K562 (cell line): ENCODE data around the gene SPTLC2. TPM values are rescaled to one million over a fixed set of nuclear protein-coding genes. Genes with fewer than 3 reads are reported as not detected.

Source experiments
- ATAC-seq: fragments of 200-7000 bp; cut with Tn5 transposase; 3 replicates; pipeline ENCODE4 v1.9.1; 2020; ENCODE audit warnings: moderate library complexity
- BruUV-seq: library from RNA; stranded (reverse); fragments of 400-500 nt; replicated peaks from 2 replicates; lab custom pipeline; 2021; lab: Mats Ljungman, UMichigan
- CTCF ChIA-PET: fragments of 300-600 bp; formaldehyde crosslinking; extraction: SDS; loops from one replicate; lab custom pipeline; 2021; ENCODE audit warnings: low intra/inter-chr PET ratio; lab: Yijun Ruan, JAX
- POLR2A ChIA-PET: fragments of 300-600, 350-650 bp; sonication (Branson Sonifier 250); formaldehyde crosslinking; extraction: SDS; loops from one replicate; lab custom pipeline; 2021; ENCODE audit warnings: antibody characterized with exemption, inconsistent platforms; lab: Yijun Ruan, JAX
- DNase-seq, 4 experiments: peaks; one replicate each; pipeline versions ENCODE4 v3.0.0 to v3.0.0-alpha.2; 2011 to 2018; ENCODE audit warnings: low spot score in 3 of 4, mixed read lengths in 3 of 4; ENCODE audit errors: extremely low read depth in 1 of 4
- FAIRE-seq: peaks from 2 replicates; lab custom pipeline; 2011; peaks lifted over from hg19 to GRCh38; lab: Jason Lieb, UNC
- H2AFZ ChIP-seq: 2 replicates; pipeline ENCODE4 v1.6.0; 2011; ENCODE audit warnings: low read depth, low read length, control low read depth, inconsistent platforms
- H3K27ac ChIP-seq: fragments of 200-600 bp; 3 replicates; pipeline ENCODE4 v1.8.0; 2011; ENCODE audit warnings: low read depth, mild to moderate bottlenecking, control low read depth, inconsistent platforms, low read length, moderate library complexity, mixed read lengths; ENCODE audit errors: extremely low read depth
- H3K27me3 ChIP-seq, 2 experiments: fragments of 300-600 bp in 1 of 2; 2 replicates in 1 of 2; 3 replicates in 1 of 2; pipeline versions ENCODE4 v1.6.0 to v1.8.0; 2011; ENCODE audit warnings: inconsistent platforms in 2 of 2, low read length in 2 of 2, mild to moderate bottlenecking in 1 of 2, mixed read lengths in 1 of 2, moderate library complexity in 1 of 2; ENCODE audit not compliant: control insufficient read depth in 2 of 2, insufficient read depth in 2 of 2
- H3K36me3 ChIP-seq: fragments of 300-600 bp; 3 replicates; pipeline ENCODE4 v1.8.0; 2011; ENCODE audit warnings: mild to moderate bottlenecking, low read length, inconsistent platforms; ENCODE audit not compliant: control insufficient read depth, insufficient read depth
- H3K4me1 ChIP-seq, 2 experiments: fragments of 200-600 bp in 1 of 2; replicated peaks in 1 of 2; 2 replicates in 1 of 2; 3 replicates in 1 of 2; pipeline versions ENCODE4 v1.5.1 to v1.8.0; 2011; ENCODE audit warnings: inconsistent platforms in 2 of 2, low read length in 2 of 2, mild to moderate bottlenecking in 1 of 2, mixed read lengths in 1 of 2, moderate library complexity in 1 of 2; ENCODE audit not compliant: control insufficient read depth in 2 of 2, insufficient read depth in 2 of 2
- H3K4me2 ChIP-seq: 2 replicates; pipeline ENCODE4 v1.6.1; 2011; ENCODE audit warnings: low read length, control low read depth, inconsistent platforms, mixed read lengths; ENCODE audit not compliant: insufficient read depth
- H3K4me3 ChIP-seq: fragments of 200-600 bp; sonication (generic), shearing (Covaris generic); 2 replicates; pipeline ENCODE4 v1.5.1; 2016; ENCODE audit warnings: control low read depth, inconsistent platforms
- H3K79me2 ChIP-seq: fragments of 200-600 bp; 3 replicates; pipeline ENCODE4 v1.8.0; 2011; ENCODE audit warnings: low read length, inconsistent platforms; ENCODE audit not compliant: control insufficient read depth, insufficient read depth
- H3K9ac ChIP-seq, 2 experiments: 2 replicates each; pipeline versions ENCODE4 v1.6.0 to v1.6.1; 2011; ENCODE audit warnings: low read depth in 2 of 2, low read length in 2 of 2, control low read depth in 1 of 2, inconsistent platforms in 1 of 2, mild to moderate bottlenecking in 1 of 2, mixed read lengths in 1 of 2; ENCODE audit not compliant: insufficient read depth in 1 of 2
- H3K9me1 ChIP-seq: one replicate; pipeline ENCODE4 v1.6.0; 2011; ENCODE audit warnings: inconsistent platforms, mild to moderate bottlenecking, low read length, moderate library complexity; ENCODE audit not compliant: control insufficient read depth, insufficient read depth
- H3K9me3 ChIP-seq: replicated peaks from 2 replicates; pipeline ENCODE4 v1.5.1; 2011; ENCODE audit warnings: low read depth, low read length, inconsistent platforms; ENCODE audit not compliant: control insufficient read depth, insufficient read depth
- H4K20me1 ChIP-seq: replicated peaks from 2 replicates; pipeline ENCODE4 v1.6.1; 2011; ENCODE audit warnings: low read length, inconsistent platforms, mixed read lengths; ENCODE audit not compliant: control insufficient read depth, insufficient read depth
- AFF1 ChIP-seq, 2 experiments: fragments of 450-650 bp; IDR thresholded peaks; 2 replicates each; pipeline ENCODE4 v1.6.1; 2018; ENCODE audit warnings: mild to moderate bottlenecking in 2 of 2, low read depth in 1 of 2; ENCODE audit not compliant: partially characterized antibody in 2 of 2
- CHD1 ChIP-seq: fragments of 200-600 bp; sonication (generic); IDR thresholded peaks from one replicate; pipeline ENCODE4 v1.6.1; 2012; ENCODE audit warnings: mild to moderate bottlenecking, moderate library complexity, low read length, inconsistent platforms
- EP300 ChIP-seq: IDR thresholded peaks from 2 replicates; pipeline ENCODE4 v1.6.1; 2012; ENCODE audit warnings: low read length, improper control_type of control experiment
- GABPB2 ChIP-seq: fragments of 250-450 bp; sonication (Bioruptor Pico); conservative IDR thresholded peaks from 2 replicates; pipeline ENCODE4 v1.5.1; 2021; ENCODE audit warnings: mild to moderate bottlenecking
- GATA2 ChIP-seq: sonication (generic); formaldehyde crosslinking; IDR thresholded peaks from 2 replicates; pipeline ENCODE4 v1.4.0; 2020; ENCODE audit warnings: mild to moderate bottlenecking, missing genetic modification reagents
- HNRNPK ChIP-seq: fragments of 200-400 bp; formaldehyde crosslinking; IDR thresholded peaks from one replicate; pipeline ENCODE4 v1.6.1; 2018; ENCODE audit warnings: mild to moderate bottlenecking, low read depth, low read length; ENCODE audit not compliant: poor library complexity, severe bottlenecking
- MAFF ChIP-seq: IDR thresholded peaks from 2 replicates; pipeline ENCODE4 v1.6.1; 2012; ENCODE audit warnings: low read length, improper control_type of control experiment
- MECOM ChIP-seq: fragments of 250-450 bp; sonication (Bioruptor Pico); IDR thresholded peaks from 2 replicates; pipeline ENCODE4 v1.8.0; 2022; ENCODE audit warnings: inconsistent platforms
- SMAD1 ChIP-seq: fragments of 150-350 bp; IDR thresholded peaks from 2 replicates; pipeline ENCODE4 v1.6.1; 2014; ENCODE audit warnings: low read length, low read depth; ENCODE audit not compliant: partially characterized antibody
- TARDBP ChIP-seq: fragments of 450-650 bp; IDR thresholded peaks from 2 replicates; pipeline ENCODE4 v1.6.1; 2016
- TRIM24 ChIP-seq, 2 experiments: fragments of 450-650 bp; IDR thresholded peaks; 2 replicates each; pipeline ENCODE4 v1.6.1; 2016
- ZNF318 ChIP-seq, 2 experiments: fragments of 450-650 bp; IDR thresholded peaks; 2 replicates each; pipeline ENCODE4 v1.6.1; 2016; ENCODE audit warnings: mild to moderate bottlenecking in 2 of 2, borderline replicate concordance in 1 of 2, low read depth in 1 of 2, moderate library complexity in 1 of 2
- WGBS: fragments of 100-300 bp; shearing (Covaris generic); methylation state at CpG from one replicate; pipeline ENCODE4 v1.1.6; 2016; ENCODE audit warnings: low coverage, mixed read lengths; ENCODE audit not compliant: insufficient coverage; ENCODE audit errors: missing lambda C conversion rate; 5-methylcytosine and 5-hydroxymethylcytosine counted together
- in situ Hi-C: fragments of 300-500 bp; cut with MboI; formaldehyde crosslinking; loops from 4 replicates; pipeline ENCODE4 v1.15.0; 2018; ENCODE audit warnings: inconsistent platforms, mixed read lengths
- intact Hi-C: fragments of 100-400 bp; cut with micrococcal nuclease; formaldehyde crosslinking; loops from 2 replicates; pipeline ENCODE4 v1.14.2; 2022
- polyA plus RNA-seq, 8 experiments: library from polyadenylated mRNA; depleted of rRNA in 4 of 8; stranded (reverse) in 5 of 8; unstranded in 3 of 8; fragments of >200 nt; fragmentation: Nextera tagmentation in 2 of 8; fragmentation: Illumina TruSeq in 1 of 8; extraction: Ambion mirVana in 2 of 8; extraction: Trizol in 1 of 8; gene quantifications; 2 replicates each; pipeline versions ENCODE4 v1.2.1 to v1.2.3, GENCODE V29; 2011 to 2014; ENCODE audit warnings: inconsistent platforms in 1 of 8, missing spikeins in 1 of 8
- total RNA-seq, 7 experiments: library from RNA; depleted of rRNA in 6 of 7; stranded (reverse); fragments of >200 nt in 6 of 7; fragmentation: Illumina TruSeq in 2 of 7; extraction: Trizol in 2 of 7; gene quantifications; 2 replicates each; pipeline versions ENCODE4 v1.2.1 to v1.2.3, GENCODE V29; 2011 to 2021; ENCODE audit warnings: low replicate concordance in 1 of 7

SPTLC2 gene
- total and polyA plus RNA-seq, 9 of the 15 experiments (the other 6 are each of a cell fraction or from before 2014, with no cell fraction given): 4.5 to 30.4 (median 14.0) TPM

GRCh38 chr14:77559381-77559780 is 57.1 kb downstream of the SPTLC2 start:
- no peak for DNase-seq
- BruUV-seq: no TSS peak
- intact Hi-C loops: no loop called here
- TF ChIP-seq SMAD1 (no peak), MECOM (no peak), ZNF318 (IDR thresholded peaks at IDR 0.05; ENCODE audit: borderline replicate concordance in 1 of 2, low read depth in 1 of 2) (no peak), GABPB2 (CRISPR knock-in tag) (no peak), HNRNPK (no peak), MAFF (no peak), CHD1 (no peak), GATA2 (no peak), EP300 (no peak), AFF1 (IDR thresholded peaks at IDR 0.05; ENCODE audit: low read depth in 1 of 2, partially characterized antibody in 2 of 2) (no peak), TARDBP (no peak), TRIM24 (IDR thresholded peaks at IDR 0.05) (no peak)

More at GRCh38 chr14:77559381-77559780, 57.1 kb downstream of the SPTLC2 start:
- H3K4me2 ChIP-seq: no peak overlapping the region
- no peak overlapping the region for H3K9ac ChIP-seq
- H2AFZ ChIP-seq: no peak overlapping the region
- ATAC-seq: no peak
- H3K4me1 ChIP-seq: no peaks in the 10 kb centered on the region
- ChIA-PET CTCF (no interaction called here), POLR2A (no interaction called here)
- FAIRE-seq: no peak
- H3K9me1 ChIP-seq: no peaks in the 10 kb centered on the region
- H3K27ac ChIP-seq: no peak overlapping the region
- H3K9me3 ChIP-seq: no peaks in the 10 kb centered on the region
- peaks cover 53% of the 10 kb centered on the region; the same call in 2 of the 3 replicates for H3K36me3 ChIP-seq
- H3K79me2 ChIP-seq: no peaks in the 10 kb centered on the region
- no peaks in the 10 kb centered on the region for H3K27me3 ChIP-seq
- in situ Hi-C loops: no loop called here
- WGBS: 95% methylated on average over 6 of the region's 6 CpGs
- no peaks in the 10 kb centered on the region for H4K20me1 ChIP-seq
- no peak overlapping the region for H3K4me3 ChIP-seq
